ENCODE measurements around the gene ITSN2.

The ITSN2 gene

GRCh38 chr2:24220554-24221291 is 139.6 kb downstream of the ITSN2 start:
- DNase-seq (ENCODE audit: low read depth): no peak
- no peak for TF ChIP-seq CTCF (conservative IDR thresholded peaks at IDR 0.05; ENCODE audit: low read length)
- H3K4me3 ChIP-seq (ENCODE audit: low read length): no peak overlapping the region

- TF ChIP-seq CTCF (conservative IDR thresholded peaks at IDR 0.05; ENCODE audit: low read length): no peak
- H3K4me3 ChIP-seq (ENCODE audit: low read length): no peak overlapping the region
- DNase-seq (ENCODE audit: low read depth): no peak
Measured at GRCh38 chr2:24214880-24215279, 145.5 kb downstream of the ITSN2 start.

- TF ChIP-seq CTCF (conservative IDR thresholded peaks at IDR 0.05; ENCODE audit: low read length): no peak
- H3K4me3 ChIP-seq (ENCODE audit: low read length): no peak overlapping the region
- DNase-seq (ENCODE audit: low read depth): no peak
Measured at GRCh38 chr2:24211408-24211807, 148.9 kb downstream of the ITSN2 start.

- no peak for TF ChIP-seq CTCF (conservative IDR thresholded peaks at IDR 0.05; ENCODE audit: low read length)
- DNase-seq (ENCODE audit: low read depth): no peak
- H3K4me3 ChIP-seq (ENCODE audit: low read length): no peak overlapping the region
Measured at GRCh38 chr2:24210723-24211122, 149.6 kb downstream of the ITSN2 start.

- TF ChIP-seq CTCF (conservative IDR thresholded peaks at IDR 0.05; ENCODE audit: low read length): no peak
- no peak overlapping the region for H3K4me3 ChIP-seq (ENCODE audit: low read length)
- DNase-seq (ENCODE audit: low read depth): no peak
Measured at GRCh38 chr2:24210106-24210455, 150.3 kb downstream of the ITSN2 start.

- DNase-seq (ENCODE audit: low read depth): no peak
- TF ChIP-seq CTCF (conservative IDR thresholded peaks at IDR 0.05; ENCODE audit: low read length): no peak
Measured at GRCh38 chr2:24209389-24210105, 150.8 kb downstream of the ITSN2 start.

GRCh38 chr2:24208490-24208889 is 151.8 kb downstream of the ITSN2 start:
- no peak overlapping the region for H3K4me3 ChIP-seq (ENCODE audit: low read length)
- DNase-seq (ENCODE audit: low read depth): no peak
- no peak for TF ChIP-seq CTCF (conservative IDR thresholded peaks at IDR 0.05; ENCODE audit: low read length)

More at GRCh38 chr2:24209389-24210105, 150.8 kb downstream of the ITSN2 start:
- no peak overlapping the region for H3K4me3 ChIP-seq (ENCODE audit: low read length)

Data from AG10803 (cell line).